NCI-H82 (cell line): ENCODE measurements around the gene VWA3A.

ENCODE experiments used
- DNase-seq: peaks from one replicate; lab custom pipeline; 2025; lab: John Stamatoyannopoulos, UW

The VWA3A gene

DNA sequence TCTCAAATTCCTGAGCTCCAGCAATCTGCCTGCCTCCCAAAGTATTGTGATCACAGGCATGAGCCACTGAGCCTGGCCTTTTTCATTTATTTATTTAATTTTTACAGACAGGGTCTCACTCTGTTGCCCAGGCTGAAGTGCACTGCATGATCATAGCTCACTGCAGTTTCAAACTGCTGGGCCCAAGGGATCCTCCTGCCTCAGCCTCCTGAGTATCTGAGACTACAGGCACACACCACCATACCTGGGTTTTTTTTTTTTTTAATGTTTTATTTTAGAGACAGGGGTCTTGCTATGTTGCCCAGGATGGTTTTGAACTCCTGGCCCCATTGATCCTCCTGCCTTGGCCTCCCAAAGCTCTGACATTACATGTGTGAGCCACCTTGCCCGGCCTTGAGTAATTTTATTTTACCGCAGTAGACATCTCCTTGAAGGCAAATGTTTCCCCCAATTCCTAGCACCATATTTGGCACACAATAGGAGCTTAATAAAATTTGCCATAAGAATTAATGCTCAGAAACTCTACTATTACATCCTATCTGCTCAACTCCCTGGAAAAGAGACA lies 111.8 kb downstream of the VWA3A start:
- no peak for DNase-seq

DNA sequence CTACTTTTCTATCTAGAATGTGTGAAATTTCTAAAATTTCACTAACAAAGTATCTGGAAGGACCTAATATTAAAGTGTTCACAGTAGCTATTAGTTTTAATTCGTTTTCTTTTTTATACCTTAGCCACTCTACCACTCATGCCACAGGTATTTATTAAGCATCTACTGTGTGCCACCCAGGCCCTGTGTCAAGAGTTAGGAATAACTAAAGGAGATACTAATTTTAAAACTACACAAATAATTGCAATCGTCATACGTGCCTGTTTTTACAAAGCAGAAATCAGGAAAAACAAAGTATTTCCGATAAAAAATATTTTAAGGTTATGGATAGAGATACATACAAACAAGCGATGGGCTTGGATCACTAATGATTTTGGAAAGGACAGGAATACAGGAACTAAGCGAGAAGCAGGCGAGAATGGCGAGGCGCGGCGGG lies 113.3 kb downstream of the VWA3A start:
- DNase-seq = no peak

- DNase-seq = peak; percentile 97
Observed at GRCh38 chr16:22206013-22206841, 113.9 kb downstream of the VWA3A start, which contains the start of gene EEF2K. Gene EEF2K (plus strand): TSS chr16:22206278. CDS start chr16:22225730, 19,452 bp downstream.
